ENCODE results near the gene ISCU.
"Not testable (repeated sequence)": the region's sequence is repeated elsewhere in the genome, so short reads cannot be mapped to it uniquely, and the experiment has no call there.

ISCU gene

GRCh38 chr12:108572166-108572790 lies 9.9 kb downstream of the ISCU start:
- DNase-seq: no peak

GRCh38 chr12:108573317-108573716 lies 10.9 kb downstream of the ISCU start:
- no peak for DNase-seq

GRCh38 chr12:108574276-108574675 lies 11.9 kb downstream of the ISCU start:
- DNase-seq: not testable (repeated sequence)

- no peak for DNase-seq
Observed at GRCh38 chr12:108575199-108575912, 13.0 kb downstream of the ISCU start.

GRCh38 chr12:108576660-108577234 lies 14.4 kb downstream of the ISCU start:
- DNase-seq: no peak

- no peak for DNase-seq
Observed at GRCh38 chr12:108577458-108577857, 15.1 kb downstream of the ISCU start.

- DNase-seq: no peak
Observed at GRCh38 chr12:108578264-108578663, 15.9 kb downstream of the ISCU start.

GRCh38 chr12:108578813-108579212 lies 16.4 kb downstream of the ISCU start:
- DNase-seq: no peak

- DNase-seq: no peak
Observed at GRCh38 chr12:108580531-108580930, 18.1 kb downstream of the ISCU start.

GRCh38 chr12:108581311-108582227 lies 19.2 kb downstream of the ISCU start:
- DNase-seq: no peak

GRCh38 chr12:108582509-108582908 lies 20.1 kb downstream of the ISCU start:
- no peak for DNase-seq

GRCh38 chr12:108582978-108583770 lies 20.8 kb downstream of the ISCU start:
- no peak for DNase-seq

GRCh38 chr12:108583991-108584390 lies 21.6 kb downstream of the ISCU start:
- no peak for DNase-seq

- no peak for DNase-seq
Observed at GRCh38 chr12:108584456-108585065, 22.2 kb downstream of the ISCU start.

GRCh38 chr12:108585864-108586263 lies 23.5 kb downstream of the ISCU start:
- no peak for DNase-seq

GRCh38 chr12:108586306-108586705 lies 23.9 kb downstream of the ISCU start:
- no peak for DNase-seq

GRCh38 chr12:108587826-108588225 lies 25.4 kb downstream of the ISCU start:
- DNase-seq: no peak

GRCh38 chr12:108589028-108589839 lies 26.8 kb downstream of the ISCU start:
- DNase-seq: no peak

GRCh38 chr12:108589840-108590229 lies 27.4 kb downstream of the ISCU start:
- no peak for DNase-seq

- DNase-seq: not testable (repeated sequence)
Observed at GRCh38 chr12:108590463-108590862, 28.1 kb downstream of the ISCU start.
